ENCODE measurements around the gene TJP1. TPM values are rescaled to one million over a fixed set of nuclear protein-coding genes. Genes with fewer than 3 reads are reported as not detected.

TJP1 gene
- total and polyA plus RNA-seq, 4 donors, result 17.4 to 141 (median 71.5) TPM

- DNase-seq (no peak), ATAC-seq (ENCODE audit: low FRiP score) (no peak)
- no peaks in the 10 kb centered on the region for H3K27me3 ChIP-seq (ENCODE audit: control insufficient read depth in 1 of 2, insufficient read depth in 2 of 2, low read length in 1 of 2)
- no peak overlapping the region for H3K27ac ChIP-seq (ENCODE audit: low read depth in 1 of 2, low read length in 2 of 2)
- WGBS, 2 donors, result 69 to 71% methylated on average over 8 of the region's 8 CpGs
- no peaks in the 10 kb centered on the region for H3K36me3 ChIP-seq (ENCODE audit: control insufficient read depth in 1 of 2, insufficient read depth in 2 of 2, low read length in 1 of 2)
- no peaks in the 10 kb centered on the region for H3K9me3 ChIP-seq (ENCODE audit: control insufficient read depth, low read length)
- no peak overlapping the region for H3K4me3 ChIP-seq (ENCODE audit: low read length in 2 of 2)
- intact Hi-C loops (cut with DNase I), result loop anchor here in 1 of 2 donors (10.0 kb wide), 1 partner anchor 58 kb away; no protein-coding TSS in a partner anchor
- no peaks in the 10 kb centered on the region for H3K4me1 ChIP-seq (ENCODE audit: control insufficient read depth in 1 of 2, insufficient read depth in 2 of 2, low read length in 2 of 2)
These were observed 135.6 kb downstream of the TJP1 start for GRCh38 chr15:29686445-29687203.

GRCh38 chr15:29686079-29686425, 136.2 kb downstream of the TJP1 start:
- Histone ChIP-seq H3K36me3 (ENCODE audit: control insufficient read depth in 1 of 2, insufficient read depth in 2 of 2, low read length in 1 of 2) (no peaks in the 10 kb centered on the region), H3K9me3 (ENCODE audit: control insufficient read depth, low read length) (no peaks in the 10 kb centered on the region), H3K4me1 (ENCODE audit: control insufficient read depth in 1 of 2, insufficient read depth in 2 of 2, low read length in 2 of 2) (no peaks in the 10 kb centered on the region), H3K27me3 (ENCODE audit: control insufficient read depth in 1 of 2, insufficient read depth in 2 of 2, low read length in 1 of 2) (no peaks in the 10 kb centered on the region), H3K27ac (ENCODE audit: low read depth in 1 of 2, low read length in 2 of 2) (no peak overlapping the region), H3K4me3 (ENCODE audit: low read length in 2 of 2) (no peak overlapping the region)
- DNase-seq, result no peak
- WGBS, 2 donors, result 91 to 94% methylated on average over 4 of the region's 4 CpGs
- no peak for ATAC-seq (ENCODE audit: low FRiP score)
- intact Hi-C loops (cut with DNase I), result loop anchor here in 1 of 2 donors (10.0 kb wide), 1 partner anchor 59 kb away; no protein-coding TSS in a partner anchor

GRCh38 chr15:29685156-29686078, 136.9 kb downstream of the TJP1 start:
- no peak for DNase-seq
- H3K4me1 ChIP-seq (ENCODE audit: control insufficient read depth in 1 of 2, insufficient read depth in 2 of 2, low read length in 2 of 2), result no peaks in the 10 kb centered on the region
- ATAC-seq (ENCODE audit: low FRiP score), result no peak
- no peaks in the 10 kb centered on the region for H3K36me3 ChIP-seq (ENCODE audit: control insufficient read depth in 1 of 2, insufficient read depth in 2 of 2, low read length in 1 of 2)
- H3K4me3 ChIP-seq (ENCODE audit: low read length in 2 of 2), result no peak overlapping the region
- no peaks in the 10 kb centered on the region for H3K27me3 ChIP-seq (ENCODE audit: control insufficient read depth in 1 of 2, insufficient read depth in 2 of 2, low read length in 1 of 2)
- H3K27ac ChIP-seq (ENCODE audit: low read depth in 1 of 2, low read length in 2 of 2), result no peak overlapping the region
- no peaks in the 10 kb centered on the region for H3K9me3 ChIP-seq (ENCODE audit: control insufficient read depth, low read length)
- 76 to 81% methylated on average over 20 of the region's 20 CpGs for WGBS, 2 donors
- intact Hi-C loops (cut with DNase I), result loop anchor here in 1 of 2 donors (10.0 kb wide), 1 partner anchor 59 kb away; no protein-coding TSS in a partner anchor

GRCh38 chr15:29682781-29683180, 139.5 kb downstream of the TJP1 start:
- intact Hi-C loops (cut with DNase I), result loop anchor here in 1 of 2 donors (10.0 kb wide), 1 partner anchor 62 kb away; no protein-coding TSS in a partner anchor
- H3K4me3 ChIP-seq (ENCODE audit: low read length in 2 of 2), result no peak overlapping the region

GRCh38 chr15:29682361-29682760, 139.9 kb downstream of the TJP1 start:
- ATAC-seq (ENCODE audit: low FRiP score), result no peak
- Histone ChIP-seq H3K36me3 (ENCODE audit: control insufficient read depth in 1 of 2, insufficient read depth in 2 of 2, low read length in 1 of 2) (no peaks in the 10 kb centered on the region), H3K9me3 (ENCODE audit: control insufficient read depth, low read length) (no peaks in the 10 kb centered on the region), H3K27me3 (ENCODE audit: control insufficient read depth in 1 of 2, insufficient read depth in 2 of 2, low read length in 1 of 2) (no peaks in the 10 kb centered on the region), H3K4me3 (ENCODE audit: low read length in 2 of 2) (no peak overlapping the region), H3K27ac (ENCODE audit: low read depth in 1 of 2, low read length in 2 of 2) (no peak overlapping the region), H3K4me1 (ENCODE audit: control insufficient read depth in 1 of 2, insufficient read depth in 2 of 2, low read length in 2 of 2) (no peaks in the 10 kb centered on the region)
- 94 to 96% methylated on average over 4 of the region's 4 CpGs for WGBS, 2 donors
- no peak for DNase-seq
- intact Hi-C loops (cut with DNase I), result loop anchor here in 1 of 2 donors (10.0 kb wide), 1 partner anchor 62 kb away; no protein-coding TSS in a partner anchor

More at GRCh38 chr15:29682781-29683180, 139.5 kb downstream of the TJP1 start:
- H3K9me3 ChIP-seq (ENCODE audit: control insufficient read depth, low read length), result no peaks in the 10 kb centered on the region
- H3K27ac ChIP-seq (ENCODE audit: low read depth in 1 of 2, low read length in 2 of 2), result no peak overlapping the region
- ATAC-seq (ENCODE audit: low FRiP score) (no peak), DNase-seq (no peak)
- H3K27me3 ChIP-seq (ENCODE audit: control insufficient read depth in 1 of 2, insufficient read depth in 2 of 2, low read length in 1 of 2), result no peaks in the 10 kb centered on the region
- WGBS, 2 donors, result 96 to 97% methylated on average over 3 of the region's 3 CpGs
- H3K4me1 ChIP-seq (ENCODE audit: control insufficient read depth in 1 of 2, insufficient read depth in 2 of 2, low read length in 2 of 2), result no peaks in the 10 kb centered on the region
- no peaks in the 10 kb centered on the region for H3K36me3 ChIP-seq (ENCODE audit: control insufficient read depth in 1 of 2, insufficient read depth in 2 of 2, low read length in 1 of 2)

GRCh38 chr15:29681946-29682345, 140.3 kb downstream of the TJP1 start:
- no peaks in the 10 kb centered on the region for H3K27me3 ChIP-seq (ENCODE audit: control insufficient read depth in 1 of 2, insufficient read depth in 2 of 2, low read length in 1 of 2)
- no peak overlapping the region for H3K27ac ChIP-seq (ENCODE audit: low read depth in 1 of 2, low read length in 2 of 2)
- WGBS, 2 donors, result 91 to 95% methylated on average over 9 of the region's 9 CpGs
- DNase-seq, result no peak
- ATAC-seq (ENCODE audit: low FRiP score), result no peak
- intact Hi-C loops (cut with DNase I), result loop anchor here in 1 of 2 donors (10.0 kb wide), 1 partner anchor 63 kb away; no protein-coding TSS in a partner anchor
- H3K36me3 ChIP-seq (ENCODE audit: control insufficient read depth in 1 of 2, insufficient read depth in 2 of 2, low read length in 1 of 2), result no peaks in the 10 kb centered on the region
- H3K4me3 ChIP-seq (ENCODE audit: low read length in 2 of 2), result no peak overlapping the region
- no peaks in the 10 kb centered on the region for H3K4me1 ChIP-seq (ENCODE audit: control insufficient read depth in 1 of 2, insufficient read depth in 2 of 2, low read length in 2 of 2)
- H3K9me3 ChIP-seq (ENCODE audit: control insufficient read depth, low read length), result no peaks in the 10 kb centered on the region

- Histone ChIP-seq H3K9me3 (ENCODE audit: control insufficient read depth, low read length) (no peaks in the 10 kb centered on the region), H3K27ac (ENCODE audit: low read depth in 1 of 2, low read length in 2 of 2) (no peak overlapping the region), H3K27me3 (ENCODE audit: control insufficient read depth in 1 of 2, insufficient read depth in 2 of 2, low read length in 1 of 2) (no peaks in the 10 kb centered on the region), H3K36me3 (ENCODE audit: control insufficient read depth in 1 of 2, insufficient read depth in 2 of 2, low read length in 1 of 2) (no peaks in the 10 kb centered on the region), H3K4me1 (ENCODE audit: control insufficient read depth in 1 of 2, insufficient read depth in 2 of 2, low read length in 2 of 2) (no peaks in the 10 kb centered on the region), H3K4me3 (ENCODE audit: low read length in 2 of 2) (no peak overlapping the region)
- WGBS, 2 donors, result 95 to 96% methylated on average over 15 of the region's 15 CpGs
- intact Hi-C loops (cut with DNase I), result loop anchor here in 1 of 2 donors (10.0 kb wide), 1 partner anchor 63 kb away; no protein-coding TSS in a partner anchor
- ATAC-seq (ENCODE audit: low FRiP score) (no peak), DNase-seq (no peak)
These were observed 141.0 kb downstream of the TJP1 start for GRCh38 chr15:29681166-29681845.

GRCh38 chr15:29680465-29681165, 141.7 kb downstream of the TJP1 start:
- DNase-seq, result no peak
- no peak overlapping the region for H3K4me3 ChIP-seq (ENCODE audit: low read length in 2 of 2)
- no peaks in the 10 kb centered on the region for H3K9me3 ChIP-seq (ENCODE audit: control insufficient read depth, low read length)
- 73% methylated on average over 12 of the region's 12 CpGs for WGBS, 2 donors
- intact Hi-C loops (cut with DNase I), result loop anchor here in 1 of 2 donors (10.0 kb wide), 1 partner anchor 64 kb away; no protein-coding TSS in a partner anchor
- H3K4me1 ChIP-seq (ENCODE audit: control insufficient read depth in 1 of 2, insufficient read depth in 2 of 2, low read length in 2 of 2), result no peaks in the 10 kb centered on the region
- H3K36me3 ChIP-seq (ENCODE audit: control insufficient read depth in 1 of 2, insufficient read depth in 2 of 2, low read length in 1 of 2), result no peaks in the 10 kb centered on the region
- no peaks in the 10 kb centered on the region for H3K27me3 ChIP-seq (ENCODE audit: control insufficient read depth in 1 of 2, insufficient read depth in 2 of 2, low read length in 1 of 2)
- no peak for ATAC-seq (ENCODE audit: low FRiP score)
- H3K27ac ChIP-seq (ENCODE audit: low read depth in 1 of 2, low read length in 2 of 2), result no peak overlapping the region
